Measurements from ENCODE around the gene TMEM260. TPM values are rescaled to one million over a fixed set of nuclear protein-coding genes. Genes with fewer than 3 reads are reported as not detected.

The TMEM260 gene
- total and polyA plus RNA-seq, 10 of the 15 experiments (the other 5 are each of a cell fraction or from before 2014, with no cell fraction given): 3.2 to 13.6 (median 11.0) TPM

- TF ChIP-seq, protein P1, sequence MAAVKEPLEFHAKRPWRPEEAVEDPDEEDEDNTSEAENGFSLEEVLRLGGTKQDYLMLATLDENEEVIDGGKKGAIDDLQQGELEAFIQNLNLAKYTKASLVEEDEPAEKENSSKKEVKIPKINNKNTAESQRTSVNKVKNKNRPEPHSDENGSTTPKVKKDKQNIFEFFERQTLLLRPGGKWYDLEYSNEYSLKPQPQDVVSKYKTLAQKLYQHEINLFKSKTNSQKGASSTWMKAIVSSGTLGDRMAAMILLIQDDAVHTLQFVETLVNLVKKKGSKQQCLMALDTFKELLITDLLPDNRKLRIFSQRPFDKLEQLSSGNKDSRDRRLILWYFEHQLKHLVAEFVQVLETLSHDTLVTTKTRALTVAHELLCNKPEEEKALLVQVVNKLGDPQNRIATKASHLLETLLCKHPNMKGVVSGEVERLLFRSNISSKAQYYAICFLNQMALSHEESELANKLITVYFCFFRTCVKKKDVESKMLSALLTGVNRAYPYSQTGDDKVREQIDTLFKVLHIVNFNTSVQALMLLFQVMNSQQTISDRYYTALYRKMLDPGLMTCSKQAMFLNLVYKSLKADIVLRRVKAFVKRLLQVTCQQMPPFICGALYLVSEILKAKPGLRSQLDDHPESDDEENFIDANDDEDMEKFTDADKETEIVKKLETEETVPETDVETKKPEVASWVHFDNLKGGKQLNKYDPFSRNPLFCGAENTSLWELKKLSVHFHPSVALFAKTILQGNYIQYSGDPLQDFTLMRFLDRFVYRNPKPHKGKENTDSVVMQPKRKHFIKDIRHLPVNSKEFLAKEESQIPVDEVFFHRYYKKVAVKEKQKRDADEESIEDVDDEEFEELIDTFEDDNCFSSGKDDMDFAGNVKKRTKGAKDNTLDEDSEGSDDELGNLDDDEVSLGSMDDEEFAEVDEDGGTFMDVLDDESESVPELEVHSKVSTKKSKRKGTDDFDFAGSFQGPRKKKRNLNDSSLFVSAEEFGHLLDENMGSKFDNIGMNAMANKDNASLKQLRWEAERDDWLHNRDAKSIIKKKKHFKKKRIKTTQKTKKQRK (IDR thresholded peaks at IDR 0.05; ENCODE audit: low read depth, low read length): no peak
These were observed 79.8 kb downstream of the TMEM260 start (continued) for GRCh38 chr14:56659378-56659777.

GRCh38 chr14:56659964-56660551 is 80.5 kb downstream of the TMEM260 start:
- Histone ChIP-seq H3K27ac (ENCODE audit: control insufficient read depth, insufficient read depth) (no peak overlapping the region), H3K9ac (ENCODE audit: control insufficient read depth, insufficient read depth, low read length) (no peak overlapping the region), H4K20me1 (ENCODE audit: control insufficient read depth, insufficient read depth) (no peaks in the 10 kb centered on the region), H3K4me3 (no peak overlapping the region), H3K27me3 (replicated peaks in 1 of 2; ENCODE audit: control insufficient read depth in 2 of 2, insufficient read depth in 2 of 2, low read length in 1 of 2) (no peaks in the 10 kb centered on the region), H3K36me3 (ENCODE audit: control insufficient read depth in 2 of 2, insufficient read depth in 2 of 2, low read length in 1 of 2) (no peaks in the 10 kb centered on the region), H3K4me1 (ENCODE audit: control insufficient read depth, insufficient read depth, low read length) (no peaks in the 10 kb centered on the region), H2AFZ (ENCODE audit: control insufficient read depth, low read depth, low read length) (no peak overlapping the region), H3K4me2 (ENCODE audit: control insufficient read depth, insufficient read depth) (no peak overlapping the region), H3K79me2 (ENCODE audit: control insufficient read depth, insufficient read depth, low read length) (no peaks in the 10 kb centered on the region), H3K9me3 (replicated peaks; ENCODE audit: control insufficient read depth, insufficient read depth, low read length) (no peaks in the 10 kb centered on the region)
- in situ Hi-C loops (cut with MboI) (loop anchor here (10.0 kb wide), 1 partner anchor 655 kb away; no protein-coding TSS in a partner anchor), intact Hi-C loops (cut with micrococcal nuclease; ENCODE audit: unreplicated experiment) (loop anchor here (5.0 to 10.0 kb wide), 4 partner anchors 215 to 655 kb away; no protein-coding TSS in a partner anchor)
- ChIA-PET SMC1A (ENCODE audit: uncharacterized antibody, unreplicated experiment) (interaction anchor here (0.6 kb wide), 1 partner anchor 61 kb away, joined by 3 read pairs; no protein-coding TSS in a partner anchor), CTCF (interaction anchor here (1.0 to 2.0 kb wide), 4 partner anchors 170 to 657 kb away, joined by 3 to 11 read pairs (median 5); no protein-coding TSS in a partner anchor), RAD21 (ENCODE audit: unreplicated experiment) (no interaction called here), POLR2A (no interaction called here)
- DNase-seq (ENCODE audit: low read depth, low spot score) (no peak), ATAC-seq (peak; percentile 79), FAIRE-seq (peak; percentile 98)
- 21% methylated on average over 7 of the region's 7 CpGs for WGBS (ENCODE audit: insufficient coverage, insufficient replicate concordance, low lambda C conversion rate, missing lambda C conversion rate)
- TF ChIP-seq RAD21 (IDR thresholded peaks at IDR 0.05; ENCODE audit: insufficient read depth, low read depth, low read length) (peak; percentile 57), SMC3 (IDR thresholded peaks at IDR 0.05; ENCODE audit: borderline replicate concordance, low read length) (peak; percentile 68), MTA3 (IDR thresholded peaks at IDR 0.05; ENCODE audit: borderline replicate concordance, low read length) (no peak)
- TF ChIP-seq, protein P2, sequence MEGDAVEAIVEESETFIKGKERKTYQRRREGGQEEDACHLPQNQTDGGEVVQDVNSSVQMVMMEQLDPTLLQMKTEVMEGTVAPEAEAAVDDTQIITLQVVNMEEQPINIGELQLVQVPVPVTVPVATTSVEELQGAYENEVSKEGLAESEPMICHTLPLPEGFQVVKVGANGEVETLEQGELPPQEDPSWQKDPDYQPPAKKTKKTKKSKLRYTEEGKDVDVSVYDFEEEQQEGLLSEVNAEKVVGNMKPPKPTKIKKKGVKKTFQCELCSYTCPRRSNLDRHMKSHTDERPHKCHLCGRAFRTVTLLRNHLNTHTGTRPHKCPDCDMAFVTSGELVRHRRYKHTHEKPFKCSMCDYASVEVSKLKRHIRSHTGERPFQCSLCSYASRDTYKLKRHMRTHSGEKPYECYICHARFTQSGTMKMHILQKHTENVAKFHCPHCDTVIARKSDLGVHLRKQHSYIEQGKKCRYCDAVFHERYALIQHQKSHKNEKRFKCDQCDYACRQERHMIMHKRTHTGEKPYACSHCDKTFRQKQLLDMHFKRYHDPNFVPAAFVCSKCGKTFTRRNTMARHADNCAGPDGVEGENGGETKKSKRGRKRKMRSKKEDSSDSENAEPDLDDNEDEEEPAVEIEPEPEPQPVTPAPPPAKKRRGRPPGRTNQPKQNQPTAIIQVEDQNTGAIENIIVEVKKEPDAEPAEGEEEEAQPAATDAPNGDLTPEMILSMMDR (IDR thresholded peaks at IDR 0.05 in 2 of 3, conservative IDR thresholded peaks at IDR 0.05 in 1 of 3; ENCODE audit: control insufficient read depth in 2 of 3, extremely low read depth in 1 of 3, insufficient read depth in 1 of 3, low read depth in 3 of 3, low read length in 3 of 3): peak; percentile 53 to 69 (median 61)
- no TSS peak for BruUV-seq (replicated peaks)

All from GM12878 (cell line).